ENCODE data around the gene ULBP1.

ULBP1 gene

GRCh38 chr6:149983145-149983544 lies 19.4 kb downstream of the ULBP1 start:
- H3K9me2 ChIP-seq (replicated peaks; ENCODE audit: insufficient read depth, low read length): no peaks in the 10 kb centered on the region
- H3K27ac ChIP-seq (ENCODE audit: low read depth, low read length): no peak overlapping the region
- TF ChIP-seq CTCF (IDR thresholded peaks at IDR 0.05; ENCODE audit: insufficient read depth, low read length, poor library complexity, severe bottlenecking) (no peak), EZH2phosphoT487 (conservative IDR thresholded peaks at IDR 0.05; ENCODE audit: low read length) (no peak)
- H3F3A ChIP-seq (ENCODE audit: insufficient read depth): no peaks in the 10 kb centered on the region
- no peaks in the 10 kb centered on the region for H4K20me1 ChIP-seq (ENCODE audit: low read depth, low read length)
- no peaks in the 10 kb centered on the region for H3K36me3 ChIP-seq (ENCODE audit: low read length)
- no peak overlapping the region for H3K4me2 ChIP-seq (ENCODE audit: low read depth, low read length, poor library complexity, severe bottlenecking)
- H2AFZ ChIP-seq (ENCODE audit: low read depth, low read length, severe bottlenecking): no peak overlapping the region
- no peak overlapping the region for H3K4me3 ChIP-seq (ENCODE audit: insufficient read depth, low read length, poor library complexity, severe bottlenecking)
- no peaks in the 10 kb centered on the region for H3K9me3 ChIP-seq (ENCODE audit: insufficient read depth, low read length)
- H3K9ac ChIP-seq (ENCODE audit: low read length): no peak overlapping the region
- H3K79me2 ChIP-seq (ENCODE audit: insufficient read depth, low read length): no peaks in the 10 kb centered on the region
- no peaks in the 10 kb centered on the region for H3K27me3 ChIP-seq (ENCODE audit: low read length)

GRCh38 chr6:149984773-149985172 lies 21.0 kb downstream of the ULBP1 start:
- Histone ChIP-seq H3K9ac (ENCODE audit: low read length) (no peak overlapping the region), H2AFZ (ENCODE audit: low read depth, low read length, severe bottlenecking) (no peak overlapping the region), H3K27ac (ENCODE audit: low read depth, low read length) (no peak overlapping the region), H3K9me2 (replicated peaks; ENCODE audit: insufficient read depth, low read length) (no peaks in the 10 kb centered on the region), H4K20me1 (ENCODE audit: low read depth, low read length) (no peaks in the 10 kb centered on the region), H3K27me3 (ENCODE audit: low read length) (no peaks in the 10 kb centered on the region), H3K79me2 (ENCODE audit: insufficient read depth, low read length) (no peaks in the 10 kb centered on the region), H3K4me2 (ENCODE audit: low read depth, low read length, poor library complexity, severe bottlenecking) (no peak overlapping the region), H3F3A (ENCODE audit: insufficient read depth) (no peaks in the 10 kb centered on the region), H3K4me3 (ENCODE audit: insufficient read depth, low read length, poor library complexity, severe bottlenecking) (no peak overlapping the region), H3K9me3 (ENCODE audit: insufficient read depth, low read length) (no peaks in the 10 kb centered on the region), H3K36me3 (ENCODE audit: low read length) (no peaks in the 10 kb centered on the region)
- TF ChIP-seq EZH2phosphoT487 (conservative IDR thresholded peaks at IDR 0.05; ENCODE audit: low read length): no peak
- TF ChIP-seq CTCF (IDR thresholded peaks at IDR 0.05; ENCODE audit: insufficient read depth, low read length, poor library complexity, severe bottlenecking): no peak

- no peaks in the 10 kb centered on the region for H3K79me2 ChIP-seq (ENCODE audit: insufficient read depth, low read length)
- H2AFZ ChIP-seq (ENCODE audit: low read depth, low read length, severe bottlenecking): no peak overlapping the region
- H3K4me3 ChIP-seq (ENCODE audit: insufficient read depth, low read length, poor library complexity, severe bottlenecking): no peak overlapping the region
- no peak overlapping the region for H3K9ac ChIP-seq (ENCODE audit: low read length)
- H4K20me1 ChIP-seq (ENCODE audit: low read depth, low read length): no peaks in the 10 kb centered on the region
- H3K9me2 ChIP-seq (replicated peaks; ENCODE audit: insufficient read depth, low read length): no peaks in the 10 kb centered on the region
- no peak overlapping the region for H3K4me2 ChIP-seq (ENCODE audit: low read depth, low read length, poor library complexity, severe bottlenecking)
- no peaks in the 10 kb centered on the region for H3F3A ChIP-seq (ENCODE audit: insufficient read depth)
- no peak for TF ChIP-seq CTCF (IDR thresholded peaks at IDR 0.05; ENCODE audit: insufficient read depth, low read length, poor library complexity, severe bottlenecking)
- no peak for TF ChIP-seq EZH2phosphoT487 (conservative IDR thresholded peaks at IDR 0.05; ENCODE audit: low read length)
- H3K27ac ChIP-seq (ENCODE audit: low read depth, low read length): no peak overlapping the region
- no peaks in the 10 kb centered on the region for H3K36me3 ChIP-seq (ENCODE audit: low read length)
- H3K27me3 ChIP-seq (ENCODE audit: low read length): no peaks in the 10 kb centered on the region
- H3K9me3 ChIP-seq (ENCODE audit: insufficient read depth, low read length): no peaks in the 10 kb centered on the region
These were observed 21.8 kb downstream of the ULBP1 start for GRCh38 chr6:149985481-149985937.
